ENCODE results near the gene CNEP1R1. TPM values are rescaled to one million over a fixed set of nuclear protein-coding genes. Genes with fewer than 3 reads are reported as not detected.

CNEP1R1 gene
- total and polyA plus RNA-seq, 2 experiments from 2014 or later, result 13.8 to 30.3 TPM

DNA sequence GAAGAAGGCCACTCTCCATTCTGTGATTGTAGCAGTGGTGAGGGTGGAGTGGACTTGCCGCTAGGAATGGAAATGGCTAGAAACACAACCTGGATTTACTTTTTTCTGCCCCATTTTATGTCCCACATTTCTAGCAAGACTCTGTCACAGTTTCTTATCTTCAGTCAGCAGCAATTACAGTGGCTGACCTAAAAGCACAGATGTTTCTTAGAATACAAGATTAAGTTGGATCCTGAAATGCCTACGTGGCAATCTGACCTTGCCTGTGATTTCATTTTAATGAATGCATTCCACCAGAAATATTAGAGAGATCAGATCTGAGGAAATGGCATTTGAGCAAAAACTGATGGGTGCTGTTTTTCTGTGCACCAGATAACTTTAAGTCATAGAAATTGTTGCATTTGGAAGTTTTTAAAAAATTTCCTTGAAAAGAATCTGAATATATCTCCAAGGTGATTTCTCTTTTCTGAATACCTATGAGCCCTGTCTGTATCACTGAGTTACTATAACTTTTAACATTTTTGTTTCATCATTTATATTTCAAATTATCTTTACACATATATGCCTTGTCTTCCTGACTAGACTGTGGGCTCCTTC is 46.1 kb downstream of the CNEP1R1 start (continued):
- TF ChIP-seq, protein P1, sequence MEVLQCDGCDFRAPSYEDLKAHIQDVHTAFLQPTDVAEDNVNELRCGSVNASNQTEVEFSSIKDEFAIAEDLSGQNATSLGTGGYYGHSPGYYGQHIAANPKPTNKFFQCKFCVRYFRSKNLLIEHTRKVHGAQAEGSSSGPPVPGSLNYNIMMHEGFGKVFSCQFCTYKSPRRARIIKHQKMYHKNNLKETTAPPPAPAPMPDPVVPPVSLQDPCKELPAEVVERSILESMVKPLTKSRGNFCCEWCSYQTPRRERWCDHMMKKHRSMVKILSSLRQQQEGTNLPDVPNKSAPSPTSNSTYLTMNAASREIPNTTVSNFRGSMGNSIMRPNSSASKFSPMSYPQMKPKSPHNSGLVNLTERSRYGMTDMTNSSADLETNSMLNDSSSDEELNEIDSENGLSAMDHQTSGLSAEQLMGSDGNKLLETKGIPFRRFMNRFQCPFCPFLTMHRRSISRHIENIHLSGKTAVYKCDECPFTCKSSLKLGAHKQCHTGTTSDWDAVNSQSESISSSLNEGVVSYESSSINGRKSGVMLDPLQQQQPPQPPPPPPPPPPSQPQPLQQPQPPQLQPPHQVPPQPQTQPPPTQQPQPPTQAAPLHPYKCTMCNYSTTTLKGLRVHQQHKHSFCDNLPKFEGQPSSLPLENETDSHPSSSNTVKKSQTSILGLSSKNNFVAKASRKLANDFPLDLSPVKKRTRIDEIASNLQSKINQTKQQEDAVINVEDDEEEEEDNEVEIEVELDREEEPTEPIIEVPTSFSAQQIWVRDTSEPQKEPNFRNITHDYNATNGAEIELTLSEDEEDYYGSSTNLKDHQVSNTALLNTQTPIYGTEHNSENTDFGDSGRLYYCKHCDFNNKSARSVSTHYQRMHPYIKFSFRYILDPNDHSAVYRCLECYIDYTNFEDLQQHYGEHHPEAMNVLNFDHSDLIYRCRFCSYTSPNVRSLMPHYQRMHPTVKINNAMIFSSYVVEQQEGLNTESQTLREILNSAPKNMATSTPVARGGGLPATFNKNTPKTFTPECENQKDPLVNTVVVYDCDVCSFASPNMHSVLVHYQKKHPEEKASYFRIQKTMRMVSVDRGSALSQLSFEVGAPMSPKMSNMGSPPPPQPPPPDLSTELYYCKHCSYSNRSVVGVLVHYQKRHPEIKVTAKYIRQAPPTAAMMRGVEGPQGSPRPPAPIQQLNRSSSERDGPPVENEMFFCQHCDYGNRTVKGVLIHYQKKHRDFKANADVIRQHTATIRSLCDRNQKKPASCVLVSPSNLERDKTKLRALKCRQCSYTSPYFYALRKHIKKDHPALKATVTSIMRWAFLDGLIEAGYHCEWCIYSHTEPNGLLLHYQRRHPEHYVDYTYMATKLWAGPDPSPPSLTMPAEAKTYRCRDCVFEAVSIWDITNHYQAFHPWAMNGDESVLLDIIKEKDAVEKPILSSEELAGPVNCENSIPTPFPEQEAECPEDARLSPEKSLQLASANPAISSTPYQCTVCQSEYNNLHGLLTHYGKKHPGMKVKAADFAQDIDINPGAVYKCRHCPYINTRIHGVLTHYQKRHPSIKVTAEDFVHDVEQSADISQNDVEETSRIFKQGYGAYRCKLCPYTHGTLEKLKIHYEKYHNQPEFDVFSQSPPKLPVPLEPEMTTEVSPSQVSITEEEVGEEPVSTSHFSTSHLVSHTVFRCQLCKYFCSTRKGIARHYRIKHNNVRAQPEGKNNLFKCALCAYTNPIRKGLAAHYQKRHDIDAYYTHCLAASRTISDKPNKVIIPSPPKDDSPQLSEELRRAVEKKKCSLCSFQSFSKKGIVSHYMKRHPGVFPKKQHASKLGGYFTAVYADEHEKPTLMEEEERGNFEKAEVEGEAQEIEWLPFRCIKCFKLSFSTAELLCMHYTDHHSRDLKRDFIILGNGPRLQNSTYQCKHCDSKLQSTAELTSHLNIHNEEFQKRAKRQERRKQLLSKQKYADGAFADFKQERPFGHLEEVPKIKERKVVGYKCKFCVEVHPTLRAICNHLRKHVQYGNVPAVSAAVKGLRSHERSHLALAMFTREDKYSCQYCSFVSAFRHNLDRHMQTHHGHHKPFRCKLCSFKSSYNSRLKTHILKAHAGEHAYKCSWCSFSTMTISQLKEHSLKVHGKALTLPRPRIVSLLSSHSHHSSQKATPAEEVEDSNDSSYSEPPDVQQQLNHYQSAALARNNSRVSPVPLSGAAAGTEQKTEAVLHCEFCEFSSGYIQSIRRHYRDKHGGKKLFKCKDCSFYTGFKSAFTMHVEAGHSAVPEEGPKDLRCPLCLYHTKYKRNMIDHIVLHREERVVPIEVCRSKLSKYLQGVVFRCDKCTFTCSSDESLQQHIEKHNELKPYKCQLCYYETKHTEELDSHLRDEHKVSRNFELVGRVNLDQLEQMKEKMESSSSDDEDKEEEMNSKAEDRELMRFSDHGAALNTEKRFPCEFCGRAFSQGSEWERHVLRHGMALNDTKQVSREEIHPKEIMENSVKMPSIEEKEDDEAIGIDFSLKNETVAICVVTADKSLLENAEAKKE (CRISPR knock-in tag; IDR thresholded peaks at IDR 0.05), result no peak
- no peak for TF ChIP-seq JUNB (IDR thresholded peaks at IDR 0.05; ENCODE audit: unreplicated experiment)
- no peak for TF ChIP-seq STAT1 (IDR thresholded peaks at IDR 0.05; ENCODE audit: unreplicated experiment)
- TF ChIP-seq NANOG (IDR thresholded peaks at IDR 0.05; ENCODE audit: borderline replicate concordance), result no peak
- no peak for TF ChIP-seq CREB1 (CRISPR knock-in tag; IDR thresholded peaks at IDR 0.05; ENCODE audit: low read depth)

DNA sequence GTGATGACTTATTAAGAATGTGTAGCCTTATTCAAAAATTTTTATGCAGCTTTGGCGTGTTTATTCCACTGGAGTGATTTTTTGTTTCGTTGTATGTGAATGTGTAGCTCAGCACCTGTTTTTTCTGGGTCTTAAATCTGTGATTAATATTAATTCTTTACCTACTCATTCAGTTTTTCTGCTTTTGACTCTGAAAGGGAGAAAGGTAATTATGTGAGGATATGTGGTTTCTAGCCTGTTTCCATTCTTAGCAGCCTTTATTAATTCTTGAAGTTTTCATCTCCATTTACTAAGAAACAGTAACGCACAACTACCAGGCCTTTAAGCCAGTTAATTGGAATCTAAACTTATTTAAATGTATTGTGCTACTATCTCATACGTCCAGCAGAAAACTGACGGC is 47.7 kb downstream of the CNEP1R1 start:
- DNase-seq (ENCODE audit: low spot score) (no peak), ATAC-seq (no peak)
- Histone ChIP-seq H3K79me2 (replicated peaks; ENCODE audit: insufficient read depth) (peaks cover 19% of the 10 kb centered on the region; the same call in 1 of the 2 replicates), H4K20me1 (replicated peaks; ENCODE audit: insufficient read depth) (peaks cover 18% of the 10 kb centered on the region), H3K9me2 (ENCODE audit: insufficient read depth) (no peaks in the 10 kb centered on the region), H3F3A (replicated peaks; ENCODE audit: low read depth) (no peaks in the 10 kb centered on the region), H2AFZ (no peak overlapping the region), H3K4me2 (no peak overlapping the region), H3K27ac (ENCODE audit: low read depth) (0 out of 2 replicates have a peak overlapping the region, but pooled peaks have one; percentile 15), H3K36me3 (ENCODE audit: insufficient read depth) (peaks cover 10% of the 10 kb centered on the region), H3K4me3 (no peak overlapping the region), H3K4me1 (ENCODE audit: insufficient read depth) (no peaks in the 10 kb centered on the region), H3K27me3 (ENCODE audit: insufficient read depth) (no peaks in the 10 kb centered on the region)
- H3K27ac Mint-ChIP-seq, result no peak overlapping the region
- H3K27me3 Mint-ChIP-seq (ENCODE audit: insufficient read depth, low read depth, poor library complexity), result peaks cover 1% of the 10 kb centered on the region
- H3K9me3 Mint-ChIP-seq, result no peaks in the 10 kb centered on the region
- H3K4me3 Mint-ChIP-seq, result no peak overlapping the region
- H3K36me3 Mint-ChIP-seq (ENCODE audit: low read depth), result peaks cover 47% of the 10 kb centered on the region
- TF ChIP-seq, protein P2, sequence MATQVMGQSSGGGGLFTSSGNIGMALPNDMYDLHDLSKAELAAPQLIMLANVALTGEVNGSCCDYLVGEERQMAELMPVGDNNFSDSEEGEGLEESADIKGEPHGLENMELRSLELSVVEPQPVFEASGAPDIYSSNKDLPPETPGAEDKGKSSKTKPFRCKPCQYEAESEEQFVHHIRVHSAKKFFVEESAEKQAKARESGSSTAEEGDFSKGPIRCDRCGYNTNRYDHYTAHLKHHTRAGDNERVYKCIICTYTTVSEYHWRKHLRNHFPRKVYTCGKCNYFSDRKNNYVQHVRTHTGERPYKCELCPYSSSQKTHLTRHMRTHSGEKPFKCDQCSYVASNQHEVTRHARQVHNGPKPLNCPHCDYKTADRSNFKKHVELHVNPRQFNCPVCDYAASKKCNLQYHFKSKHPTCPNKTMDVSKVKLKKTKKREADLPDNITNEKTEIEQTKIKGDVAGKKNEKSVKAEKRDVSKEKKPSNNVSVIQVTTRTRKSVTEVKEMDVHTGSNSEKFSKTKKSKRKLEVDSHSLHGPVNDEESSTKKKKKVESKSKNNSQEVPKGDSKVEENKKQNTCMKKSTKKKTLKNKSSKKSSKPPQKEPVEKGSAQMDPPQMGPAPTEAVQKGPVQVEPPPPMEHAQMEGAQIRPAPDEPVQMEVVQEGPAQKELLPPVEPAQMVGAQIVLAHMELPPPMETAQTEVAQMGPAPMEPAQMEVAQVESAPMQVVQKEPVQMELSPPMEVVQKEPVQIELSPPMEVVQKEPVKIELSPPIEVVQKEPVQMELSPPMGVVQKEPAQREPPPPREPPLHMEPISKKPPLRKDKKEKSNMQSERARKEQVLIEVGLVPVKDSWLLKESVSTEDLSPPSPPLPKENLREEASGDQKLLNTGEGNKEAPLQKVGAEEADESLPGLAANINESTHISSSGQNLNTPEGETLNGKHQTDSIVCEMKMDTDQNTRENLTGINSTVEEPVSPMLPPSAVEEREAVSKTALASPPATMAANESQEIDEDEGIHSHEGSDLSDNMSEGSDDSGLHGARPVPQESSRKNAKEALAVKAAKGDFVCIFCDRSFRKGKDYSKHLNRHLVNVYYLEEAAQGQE (IDR thresholded peaks at IDR 0.05; ENCODE audit: unreplicated experiment), result no peak
- TF ChIP-seq EZH2 (IDR thresholded peaks at IDR 0.05; ENCODE audit: low read depth, unreplicated experiment) (no peak), STAT1 (IDR thresholded peaks at IDR 0.05; ENCODE audit: unreplicated experiment) (no peak), ZNF331 (CRISPR knock-in tag; IDR thresholded peaks at IDR 0.05; ENCODE audit: low read depth) (no peak), CREB1 (CRISPR knock-in tag; IDR thresholded peaks at IDR 0.05; ENCODE audit: low read depth) (no peak)
- TF ChIP-seq, protein P3, sequence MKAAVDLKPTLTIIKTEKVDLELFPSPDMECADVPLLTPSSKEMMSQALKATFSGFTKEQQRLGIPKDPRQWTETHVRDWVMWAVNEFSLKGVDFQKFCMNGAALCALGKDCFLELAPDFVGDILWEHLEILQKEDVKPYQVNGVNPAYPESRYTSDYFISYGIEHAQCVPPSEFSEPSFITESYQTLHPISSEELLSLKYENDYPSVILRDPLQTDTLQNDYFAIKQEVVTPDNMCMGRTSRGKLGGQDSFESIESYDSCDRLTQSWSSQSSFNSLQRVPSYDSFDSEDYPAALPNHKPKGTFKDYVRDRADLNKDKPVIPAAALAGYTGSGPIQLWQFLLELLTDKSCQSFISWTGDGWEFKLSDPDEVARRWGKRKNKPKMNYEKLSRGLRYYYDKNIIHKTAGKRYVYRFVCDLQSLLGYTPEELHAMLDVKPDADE (IDR thresholded peaks at IDR 0.05), result no peak
- peaks cover 6% of the 10 kb centered on the region for H3K4me1 Mint-ChIP-seq
